ENCODE results near the gene UMODL1.

DNA sequence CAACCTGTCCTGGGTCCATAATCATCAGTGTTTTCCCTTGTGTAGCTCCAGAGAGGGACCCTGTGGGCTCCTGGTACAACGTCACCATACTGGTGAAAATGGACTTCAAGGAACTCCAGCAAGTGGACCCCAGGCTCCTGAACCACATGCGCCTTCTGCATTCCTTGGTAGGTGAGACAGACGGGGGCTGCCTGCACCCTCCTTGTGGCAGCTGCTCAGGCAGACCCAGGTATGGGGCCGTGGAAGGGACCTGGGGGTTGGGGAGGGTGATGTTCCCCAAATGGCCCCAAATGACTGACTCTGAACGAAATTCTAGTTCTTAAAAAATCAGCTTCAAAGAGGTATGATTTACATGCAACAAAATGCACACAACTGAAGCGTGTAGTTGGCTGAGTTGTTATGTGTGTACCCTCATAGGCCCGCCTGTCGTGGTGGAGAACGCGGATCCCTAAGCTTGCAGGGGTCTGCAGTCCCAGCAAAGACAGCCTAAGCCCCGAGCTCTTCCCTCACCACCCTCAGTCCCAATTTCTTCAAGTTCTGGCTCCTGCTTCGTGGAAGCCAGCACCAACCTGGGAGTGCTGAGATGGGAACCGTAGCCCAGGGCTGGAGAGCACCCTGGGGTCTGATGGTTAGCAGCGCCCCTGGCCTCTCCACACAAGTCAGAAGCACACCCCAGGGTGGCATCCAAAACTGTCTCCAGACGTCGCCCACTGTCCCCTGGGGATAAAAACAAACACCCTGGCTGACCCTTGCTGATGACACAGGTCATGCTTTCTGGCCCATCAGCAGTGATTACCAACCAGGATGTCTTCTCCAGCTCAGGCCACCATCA lies 14.3 kb downstream of the UMODL1 start:
- TF ChIP-seq CTCF (IDR thresholded peaks at IDR 0.05) (no peak), POLR2AphosphoS5 (IDR thresholded peaks at IDR 0.05) (no peak), POLR2A (IDR thresholded peaks at IDR 0.05) (no peak), EP300 (IDR thresholded peaks at IDR 0.05) (no peak)

Data from suprapubic skin (tissue), 4 donors.